Lung (tissue), 12 donors: ENCODE measurements around the gene ITGA5. TPM values are rescaled to one million over a fixed set of nuclear protein-coding genes. Genes with fewer than 3 reads are reported as not detected.

ENCODE experiments used
- ATAC-seq: fragments of 200-7000 bp; cut with Tn5 transposase; one replicate; pipeline ENCODE4 v1.9.1; 2020; ENCODE audit warnings: moderate number of reproducible peaks; ENCODE audit not compliant: insufficient read depth, low FRiP score
- DNase-seq, 3 donors: peaks; one replicate each; pipeline ENCODE4 v3.0.0-alpha.2; 2013 to 2017
- H3K27ac ChIP-seq, 2 donors: one replicate each; pipeline ENCODE4 v1.5.1; 2013; ENCODE audit warnings: mild to moderate bottlenecking in 2 of 2, moderate library complexity in 2 of 2, control low read depth in 1 of 2, inconsistent platforms in 1 of 2, low read depth in 1 of 2, low read length in 1 of 2
- H3K27me3 ChIP-seq, 3 donors: one replicate each; pipeline ENCODE4 v1.5.1; 2013; ENCODE audit warnings: low read length in 2 of 3; ENCODE audit not compliant: control insufficient read depth in 3 of 3, insufficient read depth in 3 of 3
- H3K36me3 ChIP-seq, 4 donors: one replicate each; pipeline ENCODE4 v1.5.1; 2013; ENCODE audit warnings: low read length in 4 of 4, mild to moderate bottlenecking in 1 of 4, moderate library complexity in 1 of 4; ENCODE audit not compliant: control insufficient read depth in 4 of 4, insufficient read depth in 4 of 4
- H3K4me1 ChIP-seq, 5 donors: one replicate each; pipeline ENCODE4 v1.5.1; 2013; ENCODE audit warnings: low read length in 5 of 5, mild to moderate bottlenecking in 2 of 5, moderate library complexity in 1 of 5; ENCODE audit not compliant: control insufficient read depth in 5 of 5, insufficient read depth in 5 of 5
- H3K4me3 ChIP-seq: one replicate; pipeline ENCODE4 v1.5.1; 2013; ENCODE audit warnings: mild to moderate bottlenecking, control low read depth, moderate library complexity
- H3K9ac ChIP-seq, 2 donors: one replicate each; pipeline ENCODE4 v1.5.1; 2013; ENCODE audit warnings: low read length in 2 of 2, control low read depth in 1 of 2; ENCODE audit not compliant: insufficient read depth in 1 of 2
- H3K9me3 ChIP-seq, 4 donors: one replicate each; pipeline ENCODE4 v1.5.1; 2013; ENCODE audit warnings: low read length in 3 of 4, mild to moderate bottlenecking in 1 of 4, moderate library complexity in 1 of 4; ENCODE audit not compliant: control insufficient read depth in 4 of 4, insufficient read depth in 3 of 4
- CTCF ChIP-seq: IDR thresholded peaks from 2 replicates; pipeline ENCODE4 v1.5.1; 2012; ENCODE audit warnings: mild to moderate bottlenecking; ENCODE audit errors: control extremely low read depth, extremely low read depth
- WGBS, 2 donors: extraction: QIAGEN DNeasy Blood & Tissue Kit; methylation state at CpG; one replicate each; pipeline ENCODE4 v1.1.7; 2013; 5-methylcytosine and 5-hydroxymethylcytosine counted together
- polyA plus RNA-seq, 2 donors: library from polyadenylated mRNA; stranded (reverse); fragments of 200-250 nt; gene quantifications; one replicate each; pipeline ENCODE4 v1.2.1, GENCODE V29; 2013
- total RNA-seq, 2 donors: library from RNA; depleted of rRNA in 1 of 2; stranded (reverse); fragments of >200 nt in 1 of 2; gene quantifications; one replicate each; pipeline ENCODE4 v1.2.1, GENCODE V29; 2014 to 2021
- donor health status: control.
- donor health status: control.
- donor health status: Bipolar disorder and iron deficiency.
- donor health status: healthy.
- donor health status: DM: yes; HTN: yes; CAD: no.

Gene ITGA5
- total and polyA plus RNA-seq, 4 donors, result 39.8 to 134 (median 101) TPM

- no peak overlapping the region for H3K4me3 ChIP-seq
- H3K4me1 ChIP-seq, result peaks cover 8 to 24% (median 23%) of the 10 kb centered on the region in 5 donors
- peak overlapping the region; percentile 42 to 86 for H3K27ac ChIP-seq
- no peaks in the 10 kb centered on the region for H3K36me3 ChIP-seq
- no peaks in the 10 kb centered on the region for H3K9me3 ChIP-seq
- ATAC-seq (peak; percentile 11), DNase-seq (peak; percentile 37 to 79 (median 62))
- H3K9ac ChIP-seq, result no peak overlapping the region
- H3K27me3 ChIP-seq, result peaks cover 0 to 1% (median 0%) of the 10 kb centered on the region in 3 donors
- no peak for TF ChIP-seq CTCF
- WGBS, 2 donors, result 23 to 24% methylated on average over 13 of the region's 13 CpGs
Measured at GRCh38 chr12:54428050-54429013, 9.3 kb upstream of the ITGA5 start.

- H3K4me1 ChIP-seq, result peaks cover 5 to 30% (median 20%) of the 10 kb centered on the region in 5 donors
Measured at GRCh38 chr12:54427106-54427505, 8.0 kb upstream of the ITGA5 start.

GRCh38 chr12:54426690-54427089 is 7.6 kb upstream of the ITGA5 start:
- H3K9ac ChIP-seq, result no peak overlapping the region
- 78 to 92% methylated on average over 3 of the region's 3 CpGs for WGBS, 2 donors
- no peaks in the 10 kb centered on the region for H3K9me3 ChIP-seq
- no peaks in the 10 kb centered on the region for H3K36me3 ChIP-seq
- H3K27ac ChIP-seq, result peak overlapping the region in 1 of 2 donors; percentile 86
- H3K4me3 ChIP-seq, result no peak overlapping the region
- no peak for DNase-seq
- TF ChIP-seq CTCF, result no peak
- H3K27me3 ChIP-seq, result peaks cover 0 to 4% (median 0%) of the 10 kb centered on the region in 3 donors
- H3K4me1 ChIP-seq, result peaks cover 3 to 27% (median 17%) of the 10 kb centered on the region in 5 donors
- ATAC-seq, result no peak

More at GRCh38 chr12:54427106-54427505, 8.0 kb upstream of the ITGA5 start:
- no peak overlapping the region for H3K4me3 ChIP-seq
- WGBS, 2 donors, result 78% methylated on average over 4 of the region's 4 CpGs
- H3K9ac ChIP-seq, result no peak overlapping the region
- H3K27me3 ChIP-seq, result peaks cover 0 to 4% (median 0%) of the 10 kb centered on the region in 3 donors
- no peaks in the 10 kb centered on the region for H3K9me3 ChIP-seq
- ATAC-seq (no peak), DNase-seq (no peak)
- no peaks in the 10 kb centered on the region for H3K36me3 ChIP-seq
- H3K27ac ChIP-seq, result peak overlapping the region in 1 of 2 donors; percentile 86
- no peak for TF ChIP-seq CTCF
